Measurements from ENCODE around the gene GZMM.

Gene GZMM

DNA sequence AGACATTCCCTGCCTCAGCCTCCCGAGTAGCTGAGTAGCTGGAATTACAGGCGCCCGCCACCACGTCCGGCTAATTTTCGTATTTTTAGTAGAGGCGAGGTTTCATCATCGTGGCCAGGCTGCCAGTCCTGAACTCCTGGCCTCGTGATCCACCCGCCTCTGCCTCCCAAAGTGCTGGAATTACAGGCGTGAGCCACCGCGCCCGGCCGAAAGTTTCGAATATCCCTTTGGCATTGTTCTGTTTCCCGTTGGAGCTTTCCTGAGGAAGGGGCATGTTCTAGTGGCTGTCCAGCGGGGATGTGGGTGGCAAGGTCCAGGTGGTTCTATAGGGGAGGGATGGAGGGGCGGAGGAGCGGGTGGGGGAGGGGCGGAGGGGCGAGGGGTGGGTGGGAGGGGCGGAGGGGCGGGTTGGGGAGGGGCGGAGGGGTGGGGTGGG, 26.4 kb downstream of the GZMM start:
- no peak for DNase-seq

DNA sequence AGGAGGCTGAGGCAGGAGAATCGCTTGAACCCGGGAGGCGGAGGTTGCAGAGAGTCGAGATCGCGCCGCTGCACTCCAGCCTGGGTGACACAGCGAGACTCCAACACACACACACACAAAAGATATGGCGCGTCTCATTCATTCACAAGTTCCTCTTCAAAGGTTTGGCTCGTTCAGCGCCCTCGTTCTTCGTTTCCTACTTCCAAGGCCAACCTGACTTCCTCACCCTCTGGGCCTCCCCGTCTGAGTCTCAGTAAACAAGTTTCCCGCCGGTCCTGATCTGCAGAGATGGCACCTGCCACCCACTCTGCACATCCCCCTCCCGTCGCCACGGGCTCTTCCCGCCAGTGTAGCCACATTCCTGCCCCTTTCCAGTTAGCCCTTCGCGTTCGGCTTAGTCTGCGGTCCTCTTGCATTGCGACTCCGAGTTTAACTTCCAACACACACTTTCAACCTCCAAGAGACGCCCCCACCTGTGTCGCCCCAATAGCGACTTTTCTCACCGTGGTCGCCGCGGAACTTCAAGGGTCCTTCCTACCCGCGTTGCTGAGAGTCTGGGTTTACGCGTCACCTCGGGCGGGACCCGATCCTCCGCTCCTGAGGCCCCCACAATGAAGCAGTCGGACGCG, 27.2 kb downstream of the GZMM start:
- DNase-seq: peak; percentile 86

DNA sequence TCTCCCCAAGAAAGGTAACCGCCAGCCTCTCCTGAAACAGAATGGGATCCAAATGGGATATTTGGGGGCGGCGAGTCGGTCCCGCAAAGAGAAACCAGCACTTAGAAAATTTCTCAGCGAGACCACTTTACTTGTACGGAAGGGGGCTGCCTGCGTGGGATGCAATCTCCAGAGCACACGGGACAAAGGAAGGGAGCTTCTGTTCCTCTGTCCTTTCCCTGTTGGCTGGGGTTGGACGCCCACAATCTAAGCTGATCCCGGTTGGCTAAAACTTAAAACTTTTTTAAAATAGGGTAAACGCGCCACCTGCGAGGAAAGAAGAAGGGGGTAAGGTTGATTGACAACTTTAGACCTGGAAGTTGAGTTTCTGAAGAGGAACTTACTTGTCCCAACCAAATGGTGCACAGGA, 27.7 kb downstream of the GZMM start:
- DNase-seq: no peak

DNA sequence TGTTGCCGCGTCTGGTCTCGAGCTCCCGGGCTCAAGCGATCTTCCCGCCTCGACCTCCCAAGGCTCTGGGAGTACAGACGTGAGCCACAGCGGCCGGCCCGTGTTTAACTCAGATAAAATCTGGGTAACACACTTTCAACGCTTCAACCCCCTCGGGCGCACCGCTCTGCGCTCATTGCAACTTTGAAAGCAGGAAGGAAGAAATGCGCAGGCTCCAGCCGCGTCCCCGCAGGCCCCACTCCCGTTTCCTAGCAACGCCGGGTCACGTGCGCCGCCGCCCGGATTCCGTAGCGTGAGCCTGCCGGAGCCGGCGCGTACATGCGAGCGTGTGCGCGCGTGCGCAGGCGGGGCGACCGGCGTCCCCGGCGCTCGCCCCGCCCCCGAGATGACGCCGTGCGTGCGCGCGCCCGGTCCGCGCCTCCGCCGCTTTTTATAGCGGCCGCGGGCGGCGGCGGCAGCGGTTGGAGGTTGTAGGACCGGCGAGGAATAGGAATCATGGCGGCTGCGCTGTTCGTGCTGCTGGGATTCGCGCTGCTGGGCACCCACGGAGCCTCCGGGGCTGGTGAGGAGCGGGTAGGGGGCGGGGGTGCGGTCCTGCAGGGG, 28.4 kb downstream of the GZMM start, which contains the start of gene BSG:
Gene BSG (plus strand): TSS at position 457 of the 603 bp plus-strand sequence. CDS start 39 bp downstream, at position 496.
- DNase-seq: peak; percentile 99

DNA sequence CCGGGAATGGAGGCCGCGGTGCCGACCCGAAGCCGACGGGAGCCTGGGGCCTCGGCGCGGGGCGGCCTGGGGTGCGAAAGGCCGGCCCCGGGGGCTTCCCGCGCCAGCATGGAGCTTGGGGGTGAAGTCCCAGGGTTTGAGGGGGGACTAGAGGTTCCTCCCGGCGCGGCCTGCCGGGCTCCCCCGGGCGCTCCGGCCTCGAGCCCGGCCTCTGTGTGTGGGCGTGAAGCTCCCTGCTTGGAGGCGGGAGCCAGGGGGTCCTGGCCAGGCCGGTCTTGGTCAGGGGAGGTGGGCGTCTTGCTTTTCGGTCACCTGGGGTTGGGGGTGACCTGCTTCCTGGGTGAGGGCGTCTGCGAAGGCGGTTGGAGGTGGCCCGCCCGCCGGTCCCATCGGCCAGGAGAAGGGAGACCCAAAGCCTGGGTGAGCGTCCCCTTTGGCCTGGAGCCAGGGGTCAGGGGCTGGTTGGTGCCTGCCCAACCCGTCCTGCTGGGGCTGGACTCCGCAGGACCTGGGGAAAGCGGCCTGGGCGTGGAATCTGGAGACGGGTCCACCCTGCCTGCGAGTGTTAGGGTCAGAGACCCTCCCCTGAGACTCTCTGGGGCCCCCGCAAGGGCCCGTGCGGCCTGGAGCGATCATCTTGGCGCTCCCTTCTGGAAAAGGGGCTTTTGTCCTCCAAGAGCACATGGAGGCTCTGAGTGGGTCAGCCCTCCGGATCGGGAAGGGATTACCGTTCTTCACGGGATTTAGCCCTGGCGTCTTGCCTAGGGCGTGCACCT, 29.1 kb downstream of the GZMM start:
- DNase-seq: no peak

DNA sequence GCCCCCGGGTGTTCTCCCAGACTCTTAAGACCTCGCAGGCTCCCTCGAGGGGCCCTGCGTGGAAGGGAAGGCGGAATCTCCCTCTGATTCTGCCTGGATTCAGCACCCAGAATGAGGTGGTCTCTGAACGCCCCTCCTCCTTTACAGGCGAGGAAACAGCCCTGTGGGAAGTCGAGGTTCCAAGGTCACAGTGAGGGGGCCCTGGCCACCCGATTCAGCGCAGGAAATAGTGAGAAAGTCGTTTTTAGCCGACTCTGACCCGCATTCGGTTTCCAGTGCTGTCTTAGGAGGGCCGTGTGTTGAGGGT, 29.6 kb downstream of the GZMM start:
- DNase-seq: no peak

DNA sequence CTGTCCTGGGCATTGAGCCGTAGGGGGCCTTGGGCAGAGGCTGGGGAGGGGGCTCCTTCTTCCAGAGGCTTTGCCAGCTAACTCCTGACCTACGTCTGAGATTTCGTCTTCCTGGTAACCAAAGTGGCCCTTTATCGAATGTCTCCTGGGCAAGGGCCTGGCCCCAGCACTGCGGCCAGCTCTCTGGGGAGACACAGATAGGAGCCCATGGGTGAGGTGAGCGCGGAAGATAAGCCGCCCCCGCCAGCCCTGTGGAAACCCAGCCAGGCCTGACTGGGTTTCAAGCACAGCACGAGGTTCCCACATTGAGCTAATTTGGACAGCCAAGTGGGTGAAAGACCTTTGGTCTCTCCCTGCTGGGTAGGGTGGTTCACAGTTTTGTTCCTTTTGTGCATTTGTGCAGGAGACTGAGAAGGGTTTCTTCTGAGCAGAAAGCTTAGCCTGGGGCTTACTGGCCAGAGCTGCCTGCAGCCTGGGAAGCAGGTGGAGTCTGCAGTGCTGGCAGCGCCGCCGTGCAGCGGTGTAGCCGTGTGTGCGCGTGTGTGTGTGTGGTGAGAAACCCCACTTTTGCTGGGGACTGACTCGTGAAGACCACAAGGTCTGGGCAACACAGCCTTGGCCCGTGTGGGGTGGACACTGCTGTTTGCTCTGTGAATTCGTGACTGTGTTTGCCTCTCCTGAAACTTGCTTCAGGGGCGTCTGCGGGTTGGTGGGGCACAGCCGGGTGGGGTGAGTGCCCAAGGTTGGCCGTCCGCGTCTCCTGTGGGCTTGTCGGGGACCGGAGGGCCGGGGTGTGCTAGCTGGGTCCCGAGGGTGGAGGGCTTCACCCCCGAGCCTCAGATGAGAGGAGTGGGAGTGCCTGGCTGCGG, 31.0 kb downstream of the GZMM start:
- DNase-seq: no peak

DNA sequence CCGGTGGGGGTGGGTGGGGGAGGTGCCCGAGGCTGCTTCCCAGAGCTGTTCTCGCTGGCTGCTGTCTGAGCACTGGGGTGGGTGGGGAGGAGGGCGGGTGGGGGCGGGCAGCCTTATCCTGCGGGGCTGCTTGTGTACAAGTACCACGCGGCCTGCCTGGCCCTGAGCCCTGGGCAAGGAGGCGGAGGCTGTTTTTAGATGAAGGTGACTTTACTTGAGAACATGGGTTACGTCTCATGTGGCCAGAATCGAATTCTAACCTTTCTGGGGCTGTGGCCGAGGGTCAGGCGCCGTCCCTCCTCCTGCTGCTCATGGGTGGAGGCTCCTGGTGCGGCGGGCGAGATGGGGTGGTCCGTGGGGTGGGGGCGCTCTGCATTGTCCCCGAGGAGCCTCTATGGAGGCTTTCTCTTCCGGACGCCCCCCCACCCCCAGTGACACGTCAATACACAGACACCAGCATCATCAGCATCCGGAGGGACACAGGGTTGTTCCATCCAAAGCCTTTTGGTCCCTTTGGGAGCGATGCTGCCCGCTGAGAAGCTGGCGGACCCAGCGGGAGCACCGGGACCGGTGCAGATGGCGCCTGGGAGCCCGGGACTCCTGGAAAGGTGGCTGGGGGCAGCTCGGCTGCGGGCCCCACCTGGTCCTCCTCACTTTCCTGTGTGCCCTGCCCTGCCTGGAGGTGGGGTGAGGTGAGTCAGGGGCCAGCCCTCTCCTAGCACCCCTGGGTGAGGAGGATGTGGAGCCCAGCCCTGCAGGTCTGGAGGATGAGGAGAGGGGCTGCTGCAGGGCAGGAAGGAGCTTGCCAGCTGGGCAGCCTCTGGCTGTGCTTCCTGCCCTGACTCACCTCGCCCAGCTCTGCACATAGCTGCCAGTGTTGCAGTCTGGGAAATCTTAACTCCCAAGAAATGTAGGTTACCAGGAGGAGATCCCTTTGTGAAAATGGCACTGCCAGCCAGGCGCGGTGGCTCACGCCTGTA, 32.0 kb downstream of the GZMM start:
- DNase-seq: peak; percentile 89

DNA sequence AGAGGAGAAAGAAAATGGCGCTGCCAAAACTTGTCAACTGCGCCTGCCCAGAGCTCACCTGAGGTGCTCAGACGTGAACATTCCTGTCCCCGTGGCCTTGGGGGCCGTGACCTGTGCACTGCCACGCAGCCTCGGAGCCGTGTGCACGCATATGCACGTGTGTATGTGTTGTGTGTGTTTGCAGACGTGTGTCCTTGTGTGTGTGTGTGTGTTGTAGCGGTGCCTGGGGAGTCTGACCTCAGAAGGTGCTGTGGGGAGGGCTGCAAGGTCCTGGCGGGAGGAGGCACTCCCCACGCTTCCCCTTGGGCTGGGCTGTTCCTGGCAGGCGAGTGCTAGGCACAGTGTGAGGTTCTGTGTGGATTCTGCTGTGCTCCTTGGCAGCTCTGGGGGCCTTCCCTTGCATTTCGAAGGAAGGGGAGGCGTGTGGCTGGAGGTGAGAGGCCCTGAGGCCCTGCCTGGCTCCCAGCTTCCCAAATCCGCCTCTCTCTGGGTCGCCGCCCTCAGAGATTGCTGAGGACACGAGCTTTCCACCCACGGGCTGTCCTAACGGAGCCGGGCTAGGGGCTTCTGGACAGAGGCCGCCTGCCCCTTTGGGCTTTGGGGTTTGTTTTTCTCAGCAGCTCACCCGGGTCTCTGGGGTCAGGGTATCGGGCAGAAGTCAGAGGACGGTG, 33.0 kb downstream of the GZMM start:
- DNase-seq: no peak

DNA sequence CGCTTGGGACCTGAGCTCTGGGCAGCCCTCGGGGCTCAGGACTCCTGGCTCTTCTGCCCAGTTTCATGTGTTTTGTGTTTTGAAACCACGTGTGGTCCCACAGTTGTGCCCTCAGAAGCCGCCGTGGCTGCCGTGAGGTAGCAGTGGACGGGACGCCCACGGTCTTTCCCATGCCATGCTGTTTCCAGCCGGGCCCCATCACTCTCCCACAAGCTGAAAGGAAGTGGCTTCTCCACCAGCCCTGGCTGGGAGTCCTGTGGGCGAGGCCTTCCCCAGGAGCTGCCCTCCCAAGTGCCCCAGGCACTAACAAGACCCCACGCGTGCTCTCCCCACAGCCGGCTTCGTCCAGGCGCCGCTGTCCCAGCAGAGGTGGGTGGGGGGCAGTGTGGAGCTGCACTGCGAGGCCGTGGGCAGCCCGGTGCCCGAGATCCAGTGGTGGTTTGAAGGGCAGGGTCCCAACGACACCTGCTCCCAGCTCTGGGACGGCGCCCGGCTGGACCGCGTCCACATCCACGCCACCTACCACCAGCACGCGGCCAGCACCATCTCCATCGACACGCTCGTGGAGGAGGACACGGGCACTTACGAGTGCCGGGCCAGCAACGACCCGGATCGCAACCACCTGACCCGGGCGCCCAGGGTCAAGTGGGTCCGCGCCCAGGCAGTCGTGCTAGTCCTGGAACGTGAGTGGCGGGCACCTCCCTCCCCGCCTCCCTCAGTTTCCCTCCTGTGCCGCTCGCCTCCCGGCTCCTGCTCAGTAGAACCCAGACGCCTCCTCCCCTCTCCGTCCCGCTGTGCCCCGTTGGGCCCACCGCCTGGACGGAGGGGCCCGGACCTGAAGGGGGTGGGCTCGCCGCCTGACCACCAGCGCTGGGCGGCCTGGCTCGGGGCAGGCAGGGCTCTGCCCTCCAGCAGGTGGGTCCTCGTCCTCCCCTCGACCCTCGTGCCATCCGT, 33.9 kb downstream of the GZMM start:
- no peak for DNase-seq

DNA sequence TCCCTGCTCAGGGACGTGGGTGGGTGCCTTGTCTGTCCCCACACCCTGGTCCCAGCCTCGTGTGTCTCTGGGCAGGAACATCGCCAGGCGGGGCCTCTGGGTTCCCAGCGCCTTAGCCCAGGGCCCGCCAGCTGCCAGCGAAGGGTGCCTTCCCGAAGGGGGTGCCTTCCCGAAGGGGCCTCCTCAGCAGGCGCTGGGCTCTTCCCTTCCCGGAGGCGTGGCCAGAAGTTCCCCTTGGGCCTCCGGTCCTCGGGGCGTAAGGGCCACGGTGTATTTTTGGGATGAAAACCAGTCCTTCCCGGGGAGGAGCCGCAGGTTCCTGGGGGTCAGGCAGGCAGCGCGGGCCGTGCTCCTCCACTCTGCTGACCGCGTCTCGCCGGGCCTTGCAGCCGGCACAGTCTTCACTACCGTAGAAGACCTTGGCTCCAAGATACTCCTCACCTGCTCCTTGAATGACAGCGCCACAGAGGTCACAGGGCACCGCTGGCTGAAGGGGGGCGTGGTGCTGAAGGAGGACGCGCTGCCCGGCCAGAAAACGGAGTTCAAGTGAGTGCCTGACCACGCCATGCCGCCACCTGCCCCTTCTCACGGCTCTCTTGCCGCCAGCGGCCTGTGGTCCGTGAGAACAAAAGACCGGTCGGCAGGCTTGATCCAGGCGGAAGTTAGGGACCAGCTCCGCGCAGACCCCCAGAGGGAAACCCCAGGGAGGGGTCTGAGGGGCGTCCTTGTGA, 35.4 kb downstream of the GZMM start:
- DNase-seq: no peak

DNA sequence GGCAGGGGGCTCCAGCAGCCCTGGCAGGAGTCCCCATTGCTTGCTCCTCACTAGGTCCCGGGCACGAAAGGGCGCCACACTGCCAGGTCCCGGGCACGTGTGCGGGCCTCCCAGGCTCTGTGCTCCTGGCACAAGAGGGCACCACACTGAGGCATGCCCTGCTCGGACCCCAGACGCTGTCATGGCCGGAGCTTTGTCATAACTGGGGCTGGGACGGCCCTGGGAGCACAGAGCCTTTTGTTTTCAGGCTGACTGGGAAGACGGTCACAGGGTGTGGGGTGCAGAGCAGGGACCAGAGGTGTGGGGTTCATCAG, 35.9 kb downstream of the GZMM start:
- no peak for DNase-seq

DNA sequence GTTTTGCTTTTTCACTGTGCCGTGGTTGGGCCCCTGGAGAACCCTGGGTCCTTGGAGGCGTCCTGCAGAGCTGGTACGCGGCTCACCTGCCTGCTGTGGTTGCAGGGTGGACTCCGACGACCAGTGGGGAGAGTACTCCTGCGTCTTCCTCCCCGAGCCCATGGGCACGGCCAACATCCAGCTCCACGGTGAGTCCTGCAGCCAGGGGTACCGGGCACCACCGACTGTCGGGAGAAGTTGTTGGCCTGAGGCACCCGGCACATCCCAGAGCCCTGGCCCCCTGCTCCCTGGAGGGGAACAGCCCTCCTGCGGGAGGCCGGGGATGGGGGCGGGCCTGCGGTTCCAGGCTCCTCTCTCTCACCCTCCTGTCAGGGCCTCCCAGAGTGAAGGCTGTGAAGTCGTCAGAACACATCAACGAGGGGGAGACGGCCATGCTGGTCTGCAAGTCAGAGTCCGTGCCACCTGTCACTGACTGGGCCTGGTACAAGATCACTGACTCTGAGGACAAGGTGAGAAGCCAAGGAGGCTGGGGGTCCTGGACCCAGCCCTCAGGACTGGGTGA, 36.5 kb downstream of the GZMM start:
- DNase-seq: no peak

DNA sequence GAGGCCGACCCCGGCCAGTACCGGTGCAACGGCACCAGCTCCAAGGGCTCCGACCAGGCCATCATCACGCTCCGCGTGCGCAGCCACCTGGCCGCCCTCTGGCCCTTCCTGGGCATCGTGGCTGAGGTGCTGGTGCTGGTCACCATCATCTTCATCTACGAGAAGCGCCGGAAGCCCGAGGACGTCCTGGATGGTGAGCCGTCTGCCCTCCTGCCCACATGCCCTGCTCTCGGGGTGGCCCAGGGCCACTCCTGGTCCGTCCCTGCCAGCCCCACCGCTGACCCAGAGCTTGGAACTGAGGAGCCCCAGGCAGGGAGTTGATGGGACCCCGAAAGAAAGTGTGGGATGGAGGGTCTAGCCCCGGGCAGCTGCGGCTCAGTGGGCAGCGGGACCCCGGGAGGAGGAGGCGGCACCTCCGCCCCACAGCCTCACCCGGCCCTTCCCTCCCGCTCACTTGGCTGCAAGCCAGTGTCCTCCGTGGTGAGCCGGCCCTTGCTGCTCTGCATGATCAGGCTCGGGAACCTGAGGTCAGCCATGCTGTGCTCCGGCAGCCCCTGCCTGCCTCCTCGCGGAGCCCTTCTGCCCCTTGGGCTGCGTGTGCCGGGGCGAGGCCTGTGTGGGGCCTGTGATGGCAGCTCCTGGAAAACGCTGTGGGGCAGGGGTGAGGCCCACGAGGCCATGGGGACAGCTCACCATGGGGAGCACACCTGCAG, 37.7 kb downstream of the GZMM start:
- DNase-seq: no peak

DNA sequence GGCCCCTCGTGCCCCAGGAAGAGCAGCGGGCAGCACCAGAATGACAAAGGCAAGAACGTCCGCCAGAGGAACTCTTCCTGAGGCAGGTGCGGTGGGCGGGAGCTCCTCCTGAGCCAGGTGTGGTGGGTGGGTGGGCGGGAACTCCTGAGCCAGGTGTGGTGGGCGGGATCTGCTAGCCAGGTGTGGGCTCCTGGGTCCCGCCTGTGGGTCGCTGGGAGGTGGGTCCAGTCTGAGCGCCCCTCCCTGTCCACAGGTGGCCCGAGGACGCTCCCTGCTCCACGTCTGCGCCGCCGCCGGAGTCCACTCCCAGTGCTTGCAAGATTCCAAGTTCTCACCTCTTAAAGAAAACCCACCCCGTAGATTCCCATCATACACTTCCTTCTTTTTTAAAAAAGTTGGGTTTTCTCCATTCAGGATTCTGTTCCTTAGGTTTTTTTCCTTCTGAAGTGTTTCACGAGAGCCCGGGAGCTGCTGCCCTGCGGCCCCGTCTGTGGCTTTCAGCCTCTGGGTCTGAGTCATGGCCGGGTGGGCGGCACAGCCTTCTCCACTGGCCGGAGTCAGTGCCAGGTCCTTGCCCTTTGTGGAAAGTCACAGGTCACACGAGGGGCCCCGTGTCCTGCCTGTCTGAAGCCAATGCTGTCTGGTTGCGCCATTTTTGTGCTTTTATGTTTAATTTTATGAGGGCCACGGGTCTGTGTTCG, 38.8 kb downstream of the GZMM start:
- DNase-seq: no peak

DNA sequence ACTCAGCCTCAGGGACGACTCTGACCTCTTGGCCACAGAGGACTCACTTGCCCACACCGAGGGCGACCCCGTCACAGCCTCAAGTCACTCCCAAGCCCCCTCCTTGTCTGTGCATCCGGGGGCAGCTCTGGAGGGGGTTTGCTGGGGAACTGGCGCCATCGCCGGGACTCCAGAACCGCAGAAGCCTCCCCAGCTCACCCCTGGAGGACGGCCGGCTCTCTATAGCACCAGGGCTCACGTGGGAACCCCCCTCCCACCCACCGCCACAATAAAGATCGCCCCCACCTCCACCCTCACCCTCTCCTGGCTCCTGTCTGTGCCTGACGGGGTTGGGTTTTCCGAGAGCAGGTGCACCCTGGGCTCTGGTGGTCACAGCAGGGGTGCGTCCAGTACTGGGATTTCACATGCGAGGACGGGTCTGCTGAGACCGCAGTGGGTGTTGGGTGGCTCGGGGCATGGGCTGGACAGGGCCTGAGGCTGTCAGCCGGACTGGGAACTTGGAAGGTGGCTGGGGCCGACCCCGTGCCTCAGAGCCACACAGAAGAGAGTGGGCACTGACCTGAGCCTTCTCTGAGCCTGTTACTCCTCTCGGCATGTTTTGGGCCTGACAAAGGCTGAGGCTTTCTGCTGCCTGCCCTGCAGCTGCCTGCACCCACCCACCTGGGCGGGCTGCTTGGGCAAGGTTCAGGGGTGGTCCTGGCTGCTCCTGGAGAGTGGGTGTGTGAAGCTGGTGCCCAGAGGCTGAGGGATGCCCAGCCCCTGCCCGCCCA, 39.5 kb downstream of the GZMM start:
- DNase-seq: no peak

DNA sequence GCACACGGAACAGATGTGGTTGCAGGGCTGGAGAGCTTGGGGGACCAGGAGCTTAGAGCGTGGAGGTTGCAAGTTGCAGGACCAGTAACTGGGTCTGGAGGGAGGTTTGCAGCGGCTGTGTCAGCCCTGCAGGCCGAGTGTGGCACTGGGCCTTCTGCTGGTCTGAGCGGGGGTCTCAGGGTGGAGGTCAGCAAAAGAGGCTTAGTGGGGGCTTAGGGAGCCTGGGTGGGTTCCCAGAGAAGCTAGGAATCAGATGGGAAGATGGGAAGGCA, 40.1 kb downstream of the GZMM start:
- DNase-seq: no peak
